K562 (cell line): ENCODE measurements around the gene PHYH. TPM values are rescaled to one million over a fixed set of nuclear protein-coding genes. Genes with fewer than 3 reads are reported as not detected.

ENCODE experiments used
- ATAC-seq: fragments of 200-7000 bp; cut with Tn5 transposase; 3 replicates; pipeline ENCODE4 v1.9.1; 2020; ENCODE audit warnings: moderate library complexity
- BruUV-seq: library from RNA; stranded (reverse); fragments of 400-500 nt; replicated peaks from 2 replicates; lab custom pipeline; 2021; lab: Mats Ljungman, UMichigan
- CTCF ChIA-PET: fragments of 300-600 bp; formaldehyde crosslinking; extraction: SDS; loops from one replicate; lab custom pipeline; 2021; ENCODE audit warnings: low intra/inter-chr PET ratio; lab: Yijun Ruan, JAX
- POLR2A ChIA-PET: fragments of 300-600, 350-650 bp; sonication (Branson Sonifier 250); formaldehyde crosslinking; extraction: SDS; loops from one replicate; lab custom pipeline; 2021; ENCODE audit warnings: antibody characterized with exemption, inconsistent platforms; lab: Yijun Ruan, JAX
- DNase-seq, 4 experiments: peaks; one replicate each; pipeline versions ENCODE4 v3.0.0 to v3.0.0-alpha.2; 2011 to 2018; ENCODE audit warnings: low spot score in 3 of 4, mixed read lengths in 3 of 4; ENCODE audit errors: extremely low read depth in 1 of 4
- FAIRE-seq: peaks from 2 replicates; lab custom pipeline; 2011; peaks lifted over from hg19 to GRCh38; lab: Jason Lieb, UNC
- H2AFZ ChIP-seq: 2 replicates; pipeline ENCODE4 v1.6.0; 2011; ENCODE audit warnings: low read depth, low read length, control low read depth, inconsistent platforms
- H3K27ac ChIP-seq: fragments of 200-600 bp; 3 replicates; pipeline ENCODE4 v1.8.0; 2011; ENCODE audit warnings: low read depth, mild to moderate bottlenecking, control low read depth, inconsistent platforms, low read length, moderate library complexity, mixed read lengths; ENCODE audit errors: extremely low read depth
- H3K27me3 ChIP-seq, 2 experiments: fragments of 300-600 bp in 1 of 2; 2 replicates in 1 of 2; 3 replicates in 1 of 2; pipeline versions ENCODE4 v1.6.0 to v1.8.0; 2011; ENCODE audit warnings: inconsistent platforms in 2 of 2, low read length in 2 of 2, mild to moderate bottlenecking in 1 of 2, mixed read lengths in 1 of 2, moderate library complexity in 1 of 2; ENCODE audit not compliant: control insufficient read depth in 2 of 2, insufficient read depth in 2 of 2
- H3K36me3 ChIP-seq: fragments of 300-600 bp; 3 replicates; pipeline ENCODE4 v1.8.0; 2011; ENCODE audit warnings: mild to moderate bottlenecking, low read length, inconsistent platforms; ENCODE audit not compliant: control insufficient read depth, insufficient read depth
- H3K4me1 ChIP-seq, 2 experiments: fragments of 200-600 bp in 1 of 2; replicated peaks in 1 of 2; 2 replicates in 1 of 2; 3 replicates in 1 of 2; pipeline versions ENCODE4 v1.5.1 to v1.8.0; 2011; ENCODE audit warnings: inconsistent platforms in 2 of 2, low read length in 2 of 2, mild to moderate bottlenecking in 1 of 2, mixed read lengths in 1 of 2, moderate library complexity in 1 of 2; ENCODE audit not compliant: control insufficient read depth in 2 of 2, insufficient read depth in 2 of 2
- H3K4me2 ChIP-seq: 2 replicates; pipeline ENCODE4 v1.6.1; 2011; ENCODE audit warnings: low read length, control low read depth, inconsistent platforms, mixed read lengths; ENCODE audit not compliant: insufficient read depth
- H3K4me3 ChIP-seq: fragments of 200-600 bp; sonication (generic), shearing (Covaris generic); 2 replicates; pipeline ENCODE4 v1.5.1; 2016; ENCODE audit warnings: control low read depth, inconsistent platforms
- H3K79me2 ChIP-seq: fragments of 200-600 bp; 3 replicates; pipeline ENCODE4 v1.8.0; 2011; ENCODE audit warnings: low read length, inconsistent platforms; ENCODE audit not compliant: control insufficient read depth, insufficient read depth
- H3K9ac ChIP-seq, 2 experiments: 2 replicates each; pipeline versions ENCODE4 v1.6.0 to v1.6.1; 2011; ENCODE audit warnings: low read depth in 2 of 2, low read length in 2 of 2, control low read depth in 1 of 2, inconsistent platforms in 1 of 2, mild to moderate bottlenecking in 1 of 2, mixed read lengths in 1 of 2; ENCODE audit not compliant: insufficient read depth in 1 of 2
- H3K9me1 ChIP-seq: one replicate; pipeline ENCODE4 v1.6.0; 2011; ENCODE audit warnings: inconsistent platforms, mild to moderate bottlenecking, low read length, moderate library complexity; ENCODE audit not compliant: control insufficient read depth, insufficient read depth
- H3K9me3 ChIP-seq: replicated peaks from 2 replicates; pipeline ENCODE4 v1.5.1; 2011; ENCODE audit warnings: low read depth, low read length, inconsistent platforms; ENCODE audit not compliant: control insufficient read depth, insufficient read depth
- H4K20me1 ChIP-seq: replicated peaks from 2 replicates; pipeline ENCODE4 v1.6.1; 2011; ENCODE audit warnings: low read length, inconsistent platforms, mixed read lengths; ENCODE audit not compliant: control insufficient read depth, insufficient read depth
- BRD9 ChIP-seq: fragments of 450-650 bp; IDR thresholded peaks from 2 replicates; pipeline ENCODE4 v1.6.1; 2018; ENCODE audit warnings: low read depth; ENCODE audit not compliant: partially characterized antibody
- EWSR1 ChIP-seq: fragments of 450-650 bp; IDR thresholded peaks from 2 replicates; pipeline ENCODE4 v1.6.1; 2018; ENCODE audit warnings: borderline replicate concordance, mild to moderate bottlenecking, low read depth, moderate library complexity; ENCODE audit not compliant: partially characterized antibody
- HEY1 ChIP-seq: fragments of 250-450 bp; sonication (Bioruptor Pico); IDR thresholded peaks from 2 replicates; pipeline ENCODE4 v1.5.0; 2020; ENCODE audit warnings: mild to moderate bottlenecking, moderate library complexity, borderline replicate concordance
- IFI16 ChIP-seq: fragments of 250-450 bp; sonication (Bioruptor Pico); IDR thresholded peaks from 2 replicates; pipeline ENCODE4 v2.1.2; 2022; ENCODE audit warnings: mild to moderate bottlenecking, inconsistent platforms
- KDM4B ChIP-seq, 2 experiments: fragments of 450-650 bp in 1 of 2; sonication (generic) in 1 of 2; IDR thresholded peaks; 2 replicates each; pipeline ENCODE4 v1.6.1; 2016 to 2017; ENCODE audit warnings: borderline replicate concordance in 2 of 2, antibody characterized with exemption in 1 of 2, low read depth in 1 of 2, mild to moderate bottlenecking in 1 of 2
- MAFK ChIP-seq: IDR thresholded peaks from 2 replicates; pipeline ENCODE4 v1.6.1; 2011; ENCODE audit warnings: low read length, improper control_type of control experiment
- MTA3 ChIP-seq: fragments of 450-650 bp; formaldehyde crosslinking; IDR thresholded peaks from 2 replicates; pipeline ENCODE4 v1.6.1; 2017; ENCODE audit warnings: mild to moderate bottlenecking, borderline replicate concordance
- NONO ChIP-seq, 2 experiments: fragments of 200-400 bp in 1 of 2; fragments of 450-650 bp in 1 of 2; formaldehyde crosslinking in 1 of 2; IDR thresholded peaks; 2 replicates each; pipeline ENCODE4 v1.6.1; 2017; ENCODE audit warnings: low read depth in 2 of 2, mild to moderate bottlenecking in 2 of 2, moderate library complexity in 2 of 2, low read length in 1 of 2
- POLR2B ChIP-seq: fragments of 450-650 bp; IDR thresholded peaks from 2 replicates; pipeline ENCODE4 v1.6.1; 2018; ENCODE audit warnings: low read depth; ENCODE audit not compliant: partially characterized antibody
- PRMT5 ChIP-seq: sonication (generic); formaldehyde crosslinking; IDR thresholded peaks from 2 replicates; pipeline ENCODE4 v1.5.0; 2020; ENCODE audit warnings: missing genetic modification reagents
- THRA ChIP-seq: fragments of 450-650 bp; IDR thresholded peaks from 2 replicates; pipeline ENCODE4 v1.6.1; 2017; ENCODE audit warnings: mild to moderate bottlenecking, moderate library complexity
- ZNF224 ChIP-seq: sonication (generic); formaldehyde crosslinking; IDR thresholded peaks from 2 replicates; pipeline ENCODE4 v1.8.0; 2022; ENCODE audit warnings: mild to moderate bottlenecking, missing genetic modification reagents
- ZNF274 ChIP-seq: IDR thresholded peaks from 2 replicates; pipeline ENCODE4 v1.6.1; 2011; ENCODE audit warnings: low read depth, mild to moderate bottlenecking, low read length, moderate library complexity, borderline replicate concordance
- ZNF695 ChIP-seq: fragments of 450-650 bp; formaldehyde crosslinking; IDR thresholded peaks from 2 replicates; pipeline ENCODE4 v1.4.0; 2020; ENCODE audit warnings: mild to moderate bottlenecking, moderate library complexity
- WGBS: fragments of 100-300 bp; shearing (Covaris generic); methylation state at CpG from one replicate; pipeline ENCODE4 v1.1.6; 2016; ENCODE audit warnings: low coverage, mixed read lengths; ENCODE audit not compliant: insufficient coverage; ENCODE audit errors: missing lambda C conversion rate; 5-methylcytosine and 5-hydroxymethylcytosine counted together
- in situ Hi-C: fragments of 300-500 bp; cut with MboI; formaldehyde crosslinking; loops from 4 replicates; pipeline ENCODE4 v1.15.0; 2018; ENCODE audit warnings: inconsistent platforms, mixed read lengths
- intact Hi-C: fragments of 100-400 bp; cut with micrococcal nuclease; formaldehyde crosslinking; loops from 2 replicates; pipeline ENCODE4 v1.14.2; 2022
- polyA plus RNA-seq, 8 experiments: library from polyadenylated mRNA; depleted of rRNA in 4 of 8; stranded (reverse) in 5 of 8; unstranded in 3 of 8; fragments of >200 nt; fragmentation: Nextera tagmentation in 2 of 8; fragmentation: Illumina TruSeq in 1 of 8; extraction: Ambion mirVana in 2 of 8; extraction: Trizol in 1 of 8; gene quantifications; 2 replicates each; pipeline versions ENCODE4 v1.2.1 to v1.2.3, GENCODE V29; 2011 to 2014; ENCODE audit warnings: inconsistent platforms in 1 of 8, missing spikeins in 1 of 8
- total RNA-seq, 7 experiments: library from RNA; depleted of rRNA in 6 of 7; stranded (reverse); fragments of >200 nt in 6 of 7; fragmentation: Illumina TruSeq in 2 of 7; extraction: Trizol in 2 of 7; gene quantifications; 2 replicates each; pipeline versions ENCODE4 v1.2.1 to v1.2.3, GENCODE V29; 2011 to 2021; ENCODE audit warnings: low replicate concordance in 1 of 7
- TF ChIP-seq, protein P1 (sequence below): fragments of 450-650 bp; formaldehyde crosslinking; IDR thresholded peaks from 2 replicates; pipeline ENCODE4 v1.4.0; 2020; ENCODE audit warnings: mild to moderate bottlenecking

Gene PHYH
- total and polyA plus RNA-seq, 9 of the 15 experiments (the other 6 are each of a cell fraction or from before 2014, with no cell fraction given), result 3.8 to 6.9 (median 5.7) TPM

- intact Hi-C loops, result loop anchor here (10.0 kb wide), 1 partner anchor 201 kb away; the partner anchor contains the start of gene OPTN
- no peaks in the 10 kb centered on the region for H3K9me1 ChIP-seq
- ATAC-seq, result no peak
- no TSS peak for BruUV-seq
- ChIA-PET POLR2A (interaction anchor here (0.8 kb wide), 1 partner anchor 103 kb away, joined by 3 read pairs; no protein-coding TSS in a partner anchor), CTCF (no interaction called here)
- peak; percentile 56 for FAIRE-seq
- TF ChIP-seq PRMT5 (CRISPR knock-in tag) (no peak), POLR2B (no peak), ZNF274 (no peak), HEY1 (CRISPR knock-in tag) (no peak), ZNF695 (CRISPR knock-in tag) (no peak), ZNF224 (CRISPR knock-in tag) (no peak), BRD9 (no peak), THRA (no peak), NONO (IDR thresholded peaks at IDR 0.05; ENCODE audit: low read depth in 2 of 2, low read length in 1 of 2) (no peak), KDM4B (IDR thresholded peaks at IDR 0.05; ENCODE audit: borderline replicate concordance in 2 of 2, low read depth in 1 of 2) (no peak), IFI16 (CRISPR knock-in tag) (no peak), EWSR1 (no peak), MAFK (no peak), MTA3 (no peak)
- TF ChIP-seq, protein P1, sequence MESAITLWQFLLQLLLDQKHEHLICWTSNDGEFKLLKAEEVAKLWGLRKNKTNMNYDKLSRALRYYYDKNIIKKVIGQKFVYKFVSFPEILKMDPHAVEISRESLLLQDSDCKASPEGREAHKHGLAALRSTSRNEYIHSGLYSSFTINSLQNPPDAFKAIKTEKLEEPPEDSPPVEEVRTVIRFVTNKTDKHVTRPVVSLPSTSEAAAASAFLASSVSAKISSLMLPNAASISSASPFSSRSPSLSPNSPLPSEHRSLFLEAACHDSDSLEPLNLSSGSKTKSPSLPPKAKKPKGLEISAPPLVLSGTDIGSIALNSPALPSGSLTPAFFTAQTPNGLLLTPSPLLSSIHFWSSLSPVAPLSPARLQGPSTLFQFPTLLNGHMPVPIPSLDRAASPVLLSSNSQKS (CRISPR knock-in tag), result no peak
- no peaks in the 10 kb centered on the region for H3K27me3 ChIP-seq
- no peak overlapping the region for H2AFZ ChIP-seq
- H3K4me2 ChIP-seq, result no peak overlapping the region
- H3K27ac ChIP-seq, result no peak overlapping the region
- DNase-seq, result no peak
- peaks cover 3 to 12% of the 10 kb centered on the region in 2 experiments; a peak in 3 of 5 replicates for H3K4me1 ChIP-seq
- WGBS, result 54% methylated on average over 6 of the region's 6 CpGs
- in situ Hi-C loops, result no loop called here
- no peaks in the 10 kb centered on the region for H3K36me3 ChIP-seq
- no peak overlapping the region for H3K4me3 ChIP-seq
- H4K20me1 ChIP-seq, result no peaks in the 10 kb centered on the region
- no peaks in the 10 kb centered on the region for H3K9me3 ChIP-seq
- no peak overlapping the region for H3K9ac ChIP-seq
- no peaks in the 10 kb centered on the region for H3K79me2 ChIP-seq
These were observed 6.2 kb upstream of the PHYH start for GRCh38 chr10:13306103-13306502.
